Measurements from ENCODE around the gene TTC1. TPM values are rescaled to one million over a fixed set of nuclear protein-coding genes. Genes with fewer than 3 reads are reported as not detected.
A peak's percentile ranks its signal among the peaks of the same experiment; 100 is the strongest.

Gene TTC1
- polyA plus RNA-seq, 1 of the 3 experiments (the other 2 are of a cell fraction): 37.0 TPM

- Histone ChIP-seq H3K27ac (ENCODE audit: low read depth in 2 of 2, low read length in 1 of 2) (peak overlapping the region in 1 of 2 experiments; percentile 4; a peak in 1 of 4 replicates), H3K9me3 (no peaks in the 10 kb centered on the region), H3K4me2 (no peak overlapping the region), H3K4me1 (ENCODE audit: control insufficient read depth in 1 of 2, insufficient read depth in 2 of 2, low read depth in 1 of 2, low read length in 1 of 2) (peaks cover 0 to 17% of the 10 kb centered on the region in 2 experiments; a peak in 2 of 4 replicates), H4K20me1 (ENCODE audit: insufficient read depth) (no peaks in the 10 kb centered on the region), H3F3A (replicated peaks; ENCODE audit: insufficient read depth) (peaks cover 3% of the 10 kb centered on the region), H3K9ac (no peak overlapping the region), H3K9me2 (no peaks in the 10 kb centered on the region), H3K36me3 (replicated peaks in 1 of 2; ENCODE audit: control insufficient read depth in 1 of 2, insufficient read depth in 2 of 2, low read length in 1 of 2) (peaks cover 20 to 28% of the 10 kb centered on the region in 2 experiments), H3K27me3 (ENCODE audit: insufficient read depth) (no peaks in the 10 kb centered on the region), H3K4me3 (ENCODE audit: low read depth in 2 of 2, low read length in 1 of 2) (no peak overlapping the region), H2AFZ (ENCODE audit: low read depth) (no peak overlapping the region), H3K79me2 (ENCODE audit: insufficient read depth) (peaks cover 23% of the 10 kb centered on the region)
- no peak for TF ChIP-seq SMC3 (IDR thresholded peaks at IDR 0.05; ENCODE audit: low read depth, low read length)
- CTCF ChIA-PET: interaction anchor here (1.3 kb wide), 1 partner anchor 68 kb away, joined by 3 read pairs; no protein-coding TSS in a partner anchor
- DNase-seq: no peak
- 92% methylated on average over 2 of the region's 2 CpGs for WGBS (ENCODE audit: low lambda C conversion rate)
- POLR2A ChIA-PET: no interaction called here
These were observed 80.6 kb downstream of the TTC1 start for GRCh38 chr5:160089531-160089930.

DNA sequence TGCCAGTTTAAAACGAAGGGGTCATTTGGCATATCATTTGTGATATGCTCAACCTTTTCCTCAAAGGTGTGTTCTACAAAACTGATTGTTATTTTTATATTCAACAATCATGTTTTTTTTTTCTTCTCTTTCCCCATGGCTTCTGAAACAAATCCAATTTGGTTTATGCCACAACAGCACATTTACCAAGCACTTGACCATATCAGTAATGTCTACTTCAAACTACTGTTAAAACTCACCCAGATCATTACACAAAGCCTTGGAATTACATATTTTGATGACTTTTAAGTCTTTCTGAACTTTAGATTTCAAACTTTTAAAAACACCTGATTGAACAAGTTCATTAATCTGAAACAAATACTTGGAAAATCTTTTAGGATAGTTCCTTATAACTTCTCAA lies 81.1 kb downstream of the TTC1 start:
- 0 out of 4 replicates have a peak overlapping the region, but pooled peaks of 1 of the 2 experiments have one; percentile 4 for H3K27ac ChIP-seq (ENCODE audit: low read depth in 2 of 2, low read length in 1 of 2)
- no peak overlapping the region for H3K4me2 ChIP-seq
- ChIA-PET POLR2A (no interaction called here), CTCF (interaction anchor here (1.3 kb wide), 1 partner anchor 69 kb away, joined by 3 read pairs; no protein-coding TSS in a partner anchor)
- no peak for TF ChIP-seq JUND (IDR thresholded peaks at IDR 0.05)
- TF ChIP-seq IRF3 (IDR thresholded peaks at IDR 0.05; ENCODE audit: low read depth, low read length): no peak
- no peak for TF ChIP-seq RAD21 (IDR thresholded peaks at IDR 0.05; ENCODE audit: low read length)
- TF ChIP-seq, protein P1, sequence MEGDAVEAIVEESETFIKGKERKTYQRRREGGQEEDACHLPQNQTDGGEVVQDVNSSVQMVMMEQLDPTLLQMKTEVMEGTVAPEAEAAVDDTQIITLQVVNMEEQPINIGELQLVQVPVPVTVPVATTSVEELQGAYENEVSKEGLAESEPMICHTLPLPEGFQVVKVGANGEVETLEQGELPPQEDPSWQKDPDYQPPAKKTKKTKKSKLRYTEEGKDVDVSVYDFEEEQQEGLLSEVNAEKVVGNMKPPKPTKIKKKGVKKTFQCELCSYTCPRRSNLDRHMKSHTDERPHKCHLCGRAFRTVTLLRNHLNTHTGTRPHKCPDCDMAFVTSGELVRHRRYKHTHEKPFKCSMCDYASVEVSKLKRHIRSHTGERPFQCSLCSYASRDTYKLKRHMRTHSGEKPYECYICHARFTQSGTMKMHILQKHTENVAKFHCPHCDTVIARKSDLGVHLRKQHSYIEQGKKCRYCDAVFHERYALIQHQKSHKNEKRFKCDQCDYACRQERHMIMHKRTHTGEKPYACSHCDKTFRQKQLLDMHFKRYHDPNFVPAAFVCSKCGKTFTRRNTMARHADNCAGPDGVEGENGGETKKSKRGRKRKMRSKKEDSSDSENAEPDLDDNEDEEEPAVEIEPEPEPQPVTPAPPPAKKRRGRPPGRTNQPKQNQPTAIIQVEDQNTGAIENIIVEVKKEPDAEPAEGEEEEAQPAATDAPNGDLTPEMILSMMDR (IDR thresholded peaks at IDR 0.05): no peak
- TF ChIP-seq SIN3A (IDR thresholded peaks at IDR 0.05; ENCODE audit: borderline replicate concordance, low read depth, low read length): no peak
- no peak for TF ChIP-seq FOXM1 (IDR thresholded peaks at IDR 0.05; ENCODE audit: low read depth)
- TF ChIP-seq, protein P2, sequence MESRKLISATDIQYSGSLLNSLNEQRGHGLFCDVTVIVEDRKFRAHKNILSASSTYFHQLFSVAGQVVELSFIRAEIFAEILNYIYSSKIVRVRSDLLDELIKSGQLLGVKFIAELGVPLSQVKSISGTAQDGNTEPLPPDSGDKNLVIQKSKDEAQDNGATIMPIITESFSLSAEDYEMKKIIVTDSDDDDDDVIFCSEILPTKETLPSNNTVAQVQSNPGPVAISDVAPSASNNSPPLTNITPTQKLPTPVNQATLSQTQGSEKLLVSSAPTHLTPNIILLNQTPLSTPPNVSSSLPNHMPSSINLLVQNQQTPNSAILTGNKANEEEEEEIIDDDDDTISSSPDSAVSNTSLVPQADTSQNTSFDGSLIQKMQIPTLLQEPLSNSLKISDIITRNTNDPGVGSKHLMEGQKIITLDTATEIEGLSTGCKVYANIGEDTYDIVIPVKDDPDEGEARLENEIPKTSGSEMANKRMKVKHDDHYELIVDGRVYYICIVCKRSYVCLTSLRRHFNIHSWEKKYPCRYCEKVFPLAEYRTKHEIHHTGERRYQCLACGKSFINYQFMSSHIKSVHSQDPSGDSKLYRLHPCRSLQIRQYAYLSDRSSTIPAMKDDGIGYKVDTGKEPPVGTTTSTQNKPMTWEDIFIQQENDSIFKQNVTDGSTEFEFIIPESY (IDR thresholded peaks at IDR 0.05; ENCODE audit: borderline replicate concordance, low read depth): no peak
- TF ChIP-seq ELF1 (IDR thresholded peaks at IDR 0.05): no peak
- no peak for TF ChIP-seq RFX5 (IDR thresholded peaks at IDR 0.05; ENCODE audit: low read length)
- TF ChIP-seq TEAD4 (IDR thresholded peaks at IDR 0.05; ENCODE audit: borderline replicate concordance, insufficient read depth): no peak
- H3K9me2 ChIP-seq: no peaks in the 10 kb centered on the region
- H3K9me3 ChIP-seq: no peaks in the 10 kb centered on the region
- no peak overlapping the region for H3K4me3 ChIP-seq (ENCODE audit: low read depth in 2 of 2, low read length in 1 of 2)
- no peaks in the 10 kb centered on the region for H3F3A ChIP-seq (replicated peaks; ENCODE audit: insufficient read depth)
- 91% methylated on average over 1 of the region's 1 CpG for WGBS (ENCODE audit: low lambda C conversion rate)
- peaks cover 27% of the 10 kb centered on the region for H3K79me2 ChIP-seq (ENCODE audit: insufficient read depth)
- DNase-seq: no peak
- H2AFZ ChIP-seq (ENCODE audit: low read depth): no peak overlapping the region
- peaks cover 20 to 28% of the 10 kb centered on the region in 2 experiments for H3K36me3 ChIP-seq (replicated peaks in 1 of 2; ENCODE audit: control insufficient read depth in 1 of 2, insufficient read depth in 2 of 2, low read length in 1 of 2)
- H4K20me1 ChIP-seq (ENCODE audit: insufficient read depth): no peaks in the 10 kb centered on the region
- no peak overlapping the region for H3K9ac ChIP-seq
- peaks cover 0 to 17% of the 10 kb centered on the region in 2 experiments; a peak in 2 of 4 replicates for H3K4me1 ChIP-seq (ENCODE audit: control insufficient read depth in 1 of 2, insufficient read depth in 2 of 2, low read depth in 1 of 2, low read length in 1 of 2)
- H3K27me3 ChIP-seq (ENCODE audit: insufficient read depth): no peaks in the 10 kb centered on the region

Measured in SK-N-SH (cell line).